GM10847 (cell line): ENCODE data around the gene LRRC49.

ENCODE experiments used
- POLR2A ChIP-seq: IDR thresholded peaks from 2 replicates; pipeline ENCODE4 v1.6.1; 2011; ENCODE audit not compliant: insufficient read length; ENCODE audit errors: extremely low read depth

Gene LRRC49

GRCh38 chr15:70907784-70908471 is 15.3 kb downstream of the LRRC49 start:
- no peak for TF ChIP-seq POLR2A

GRCh38 chr15:70910958-70911357 is 18.3 kb downstream of the LRRC49 start:
- TF ChIP-seq POLR2A, result no peak

GRCh38 chr15:70912187-70912586 is 19.6 kb downstream of the LRRC49 start:
- no peak for TF ChIP-seq POLR2A

GRCh38 chr15:70916531-70916930 is 23.9 kb downstream of the LRRC49 start:
- TF ChIP-seq POLR2A, result no peak

GRCh38 chr15:70917955-70918354 is 25.3 kb downstream of the LRRC49 start:
- TF ChIP-seq POLR2A, result no peak

GRCh38 chr15:70920981-70921696 is 28.5 kb downstream of the LRRC49 start:
- TF ChIP-seq POLR2A, result no peak

GRCh38 chr15:70922119-70922518 is 29.5 kb downstream of the LRRC49 start:
- TF ChIP-seq POLR2A, result no peak

GRCh38 chr15:70923311-70924080 is 30.9 kb downstream of the LRRC49 start:
- TF ChIP-seq POLR2A, result no peak

- TF ChIP-seq POLR2A, result no peak
These were observed 39.2 kb downstream of the LRRC49 start for GRCh38 chr15:70931821-70932220.

GRCh38 chr15:70932397-70932796 is 39.8 kb downstream of the LRRC49 start:
- TF ChIP-seq POLR2A, result no peak

- TF ChIP-seq POLR2A, result no peak
These were observed 40.8 kb downstream of the LRRC49 start for GRCh38 chr15:70933411-70933810.

GRCh38 chr15:70935631-70936030 is 43.0 kb downstream of the LRRC49 start:
- TF ChIP-seq POLR2A, result no peak

- TF ChIP-seq POLR2A, result no peak
These were observed 43.7 kb downstream of the LRRC49 start for GRCh38 chr15:70936326-70936725.

GRCh38 chr15:70947351-70948335 is 55.0 kb downstream of the LRRC49 start:
- TF ChIP-seq POLR2A, result no peak

- TF ChIP-seq POLR2A, result no peak
These were observed 58.3 kb downstream of the LRRC49 start for GRCh38 chr15:70950953-70951352.

- no peak for TF ChIP-seq POLR2A
These were observed 61.5 kb downstream of the LRRC49 start for GRCh38 chr15:70954171-70954570.
